Small intestine (tissue), 16 donors: ENCODE data around the gene CYB5B. TPM values are rescaled to one million over a fixed set of nuclear protein-coding genes. Genes with fewer than 3 reads are reported as not detected.
A peak's percentile ranks its signal among the peaks of the same experiment; 100 is the strongest.

Experiments used
- DNase-seq, 2 donors: peaks; one replicate each; pipeline versions ENCODE4 v3.0.0 to v3.0.0-alpha.2; 2013
- FAIRE-seq: peaks from 2 replicates; lab custom pipeline; 2012; peaks lifted over from hg19 to GRCh38; lab: Jason Lieb, UNC
- H3K27ac ChIP-seq, 3 donors: one replicate each; pipeline ENCODE4 v1.5.1; 2013; ENCODE audit warnings: low read length in 2 of 3, mild to moderate bottlenecking in 2 of 3, control low read depth in 1 of 3, inconsistent platforms in 1 of 3, low read depth in 1 of 3, moderate library complexity in 1 of 3
- H3K27me3 ChIP-seq, 3 donors: one replicate each; pipeline ENCODE4 v1.6.1; 2013; ENCODE audit warnings: low read length in 3 of 3, inconsistent platforms in 1 of 3; ENCODE audit not compliant: control insufficient read depth in 3 of 3, insufficient read depth in 3 of 3
- H3K36me3 ChIP-seq, 3 donors: one replicate each; pipeline ENCODE4 v1.6.1; 2013; ENCODE audit warnings: low read length in 3 of 3, inconsistent platforms in 1 of 3, low read depth in 1 of 3, mild to moderate bottlenecking in 1 of 3, moderate library complexity in 1 of 3; ENCODE audit not compliant: control insufficient read depth in 3 of 3, insufficient read depth in 2 of 3
- H3K4me1 ChIP-seq, 3 donors: one replicate each; pipeline ENCODE4 v1.6.1; 2013; ENCODE audit warnings: low read length in 2 of 3, inconsistent platforms in 1 of 3, low read depth in 1 of 3, mild to moderate bottlenecking in 1 of 3, moderate library complexity in 1 of 3; ENCODE audit not compliant: control insufficient read depth in 3 of 3, insufficient read depth in 2 of 3
- H3K4me3 ChIP-seq, 3 donors: one replicate each; pipeline ENCODE4 v1.5.1; 2013; ENCODE audit warnings: low read length in 3 of 3, control low read depth in 1 of 3, inconsistent platforms in 1 of 3, low read depth in 1 of 3, mild to moderate bottlenecking in 1 of 3, moderate library complexity in 1 of 3
- H3K9me3 ChIP-seq, 2 donors: one replicate each; pipeline ENCODE4 v1.6.1; 2013; ENCODE audit warnings: low read depth in 1 of 2, low read length in 1 of 2; ENCODE audit not compliant: control insufficient read depth in 2 of 2, insufficient read depth in 1 of 2
- WGBS, 3 donors: extraction: QIAGEN DNeasy Blood & Tissue Kit; methylation state at CpG; one replicate each; pipeline ENCODE4 v1.1.7; 2013; 5-methylcytosine and 5-hydroxymethylcytosine counted together
- long read RNA-seq, 10 donors: transcript quantifications; one replicate each; lab custom pipeline, GENCODE V29; 2026
- polyA plus RNA-seq, 4 donors: library from polyadenylated mRNA; stranded (reverse) in 3 of 4; unstranded in 1 of 4; fragments of 200-250 nt in 3 of 4; fragments of 120-200 nt in 1 of 4; gene quantifications; one replicate each; pipeline versions ENCODE4 v1.2.1 to v1.2.3, GENCODE V29; 2013
- donor health status: healthy with polysubstance abuse.
- donor health status: control.
- donor health status: control.
- donor health status: Bipolar disorder and iron deficiency.
- donor health status: healthy.

CYB5B gene, protein sequence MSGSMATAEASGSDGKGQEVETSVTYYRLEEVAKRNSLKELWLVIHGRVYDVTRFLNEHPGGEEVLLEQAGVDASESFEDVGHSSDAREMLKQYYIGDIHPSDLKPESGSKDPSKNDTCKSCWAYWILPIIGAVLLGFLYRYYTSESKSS
- polyA plus RNA-seq, result 100 to 1,000 TPM in 1 of 4 donors, 10 to 100 TPM in 3; 85.4 to 102 (median 93.9) TPM
- long read RNA-seq, donor 1, result 0 reads
- long read RNA-seq, donor 2, full-length matches to known transcripts, result 11 of 11 reads
- long read RNA-seq, donor 2, partial matches to known transcripts, result 0 of 11 reads
- long read RNA-seq, donor 2, other reads (novel, unspliced or antisense), result 0 of 11 reads
- long read RNA-seq, donor 3, full-length matches to known transcripts, result 12 of 26 reads
- long read RNA-seq, donor 3, partial matches to known transcripts, result 14 of 26 reads
- long read RNA-seq, donor 3, other reads (novel, unspliced or antisense), result 0 of 26 reads
- long read RNA-seq, donor 4, result 0 reads
- long read RNA-seq, donor 5, full-length matches to known transcripts, result 5 of 5 reads
- long read RNA-seq, donor 5, partial matches to known transcripts, result 0 of 5 reads
- long read RNA-seq, donor 5, other reads (novel, unspliced or antisense), result 0 of 5 reads
- long read RNA-seq, donor 6, full-length matches to known transcripts, result 12 of 18 reads
- long read RNA-seq, donor 6, partial matches to known transcripts, result 6 of 18 reads
- long read RNA-seq, donor 6, other reads (novel, unspliced or antisense), result 0 of 18 reads
- long read RNA-seq, donor 7, full-length matches to known transcripts, result 28 of 28 reads
- long read RNA-seq, donor 7, partial matches to known transcripts, result 0 of 28 reads
- long read RNA-seq, donor 7, other reads (novel, unspliced or antisense), result 0 of 28 reads
- long read RNA-seq, donor 8, full-length matches to known transcripts, result 1 of 1 reads
- long read RNA-seq, donor 8, partial matches to known transcripts, result 0 of 1 reads
- long read RNA-seq, donor 8, other reads (novel, unspliced or antisense), result 0 of 1 reads
- long read RNA-seq, donor 9, full-length matches to known transcripts, result 6 of 6 reads
- long read RNA-seq, donor 9, partial matches to known transcripts, result 0 of 6 reads
- long read RNA-seq, donor 9, other reads (novel, unspliced or antisense), result 0 of 6 reads
- long read RNA-seq, donor 10, full-length matches to known transcripts, result 21 of 21 reads
- long read RNA-seq, donor 10, partial matches to known transcripts, result 0 of 21 reads
- long read RNA-seq, donor 10, other reads (novel, unspliced or antisense), result 0 of 21 reads

DNA sequence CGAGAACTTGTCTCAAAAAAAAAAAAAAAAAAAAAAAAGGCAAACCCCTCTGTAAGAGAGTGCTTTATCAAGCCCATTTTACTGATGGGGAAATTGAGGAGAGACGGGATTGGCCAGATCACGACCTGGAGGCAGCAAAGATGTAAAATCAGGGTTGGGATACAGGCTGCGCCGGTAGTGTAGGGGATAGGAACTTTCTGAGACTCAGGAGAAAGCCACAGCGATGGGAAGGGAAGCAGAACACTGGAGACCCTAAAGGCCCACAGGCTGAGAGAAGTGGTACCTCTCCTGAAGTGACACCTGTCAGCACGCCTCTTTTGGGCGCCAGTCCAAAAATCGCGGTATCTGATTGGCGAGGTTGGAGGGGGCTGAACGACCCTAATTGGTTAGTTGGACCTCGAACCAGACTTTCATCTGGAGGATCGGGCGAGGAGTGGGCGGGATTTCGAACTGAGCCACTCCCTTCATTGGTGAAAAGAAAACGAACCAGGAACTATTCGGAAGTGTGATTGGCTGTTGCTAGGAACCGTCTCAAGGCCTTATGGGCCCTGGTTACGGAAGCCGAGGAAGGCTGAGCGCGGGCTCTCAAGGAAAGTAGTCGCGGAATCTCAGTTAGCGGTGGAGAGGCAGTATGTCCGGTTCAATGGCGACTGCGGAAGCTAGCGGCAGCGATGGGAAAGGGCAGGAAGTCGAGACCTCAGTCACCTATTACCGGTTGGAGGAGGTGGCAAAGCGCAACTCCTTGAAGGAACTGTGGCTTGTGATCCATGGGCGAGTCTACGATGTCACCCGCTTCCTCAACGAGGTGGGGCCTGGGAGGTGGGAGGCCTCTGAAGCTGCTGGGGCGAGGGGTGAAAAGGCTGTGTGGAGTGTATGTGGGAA lies at the start of gene CYB5B:
TSS of gene CYB5B (plus strand) at position 567 of the 882 bp plus-strand sequence. CDS start at position 632, 65 bp downstream.
- peak; percentile 98 to 99 for DNase-seq
- Histone ChIP-seq H3K27ac (peak within 1 kb of the TSS; percentile 84 to 93 (median 85)), H3K9me3 (peaks cover 0 to 4% of the 10 kb centered on the region in 2 donors), H3K27me3 (no peaks in the 10 kb centered on the region), H3K4me3 (peak within 1 kb of the TSS; percentile 67 to 88 (median 81)), H3K36me3 (peaks cover 0 to 23% (median 8%) of the 10 kb centered on the region in 3 donors), H3K4me1 (no peaks in the 10 kb centered on the region)
- FAIRE-seq, result no peak
- 4% methylated on average over 40 of the region's 40 CpGs for WGBS, 3 donors

DNA sequence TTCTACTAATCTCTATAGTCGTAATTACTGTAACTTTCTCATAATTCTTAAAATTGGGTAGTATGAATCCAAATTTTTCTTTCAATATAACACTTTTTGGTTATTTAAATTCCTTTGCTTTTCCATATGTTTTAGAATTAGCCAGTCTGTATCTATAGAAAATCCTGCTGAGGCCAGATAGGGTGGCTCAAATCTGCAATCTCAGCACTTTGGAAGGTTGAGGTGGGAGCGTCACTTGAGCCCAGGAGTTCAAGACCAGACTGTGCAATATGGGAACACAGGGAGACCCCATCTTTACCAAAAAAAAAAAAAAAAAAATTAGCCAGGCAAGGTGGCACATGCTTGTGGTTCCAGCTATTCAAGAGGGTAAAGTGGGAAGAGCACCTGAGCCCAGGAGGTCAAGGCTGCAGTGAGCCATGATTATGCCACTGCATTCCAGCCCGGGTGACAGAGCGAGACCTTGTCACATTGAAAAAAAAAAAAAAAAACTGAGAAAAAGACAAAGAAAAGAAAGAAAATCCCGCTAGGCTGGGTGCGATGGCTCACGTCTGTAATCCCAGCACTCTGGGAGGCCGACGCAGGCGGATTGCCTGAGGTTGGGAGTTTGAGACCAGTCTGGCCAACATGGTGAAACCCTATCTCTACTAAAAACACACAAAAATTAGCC lies 47.9 kb upstream of the CYB5B start:
- WGBS, 3 donors, result 96 to 97% (median 96%) methylated on average over 8 to 10 of the region's 10 CpGs
- DNase-seq, result no peak
- H3K4me3 ChIP-seq, result no peak overlapping the region
- H3K27ac ChIP-seq, result no peak overlapping the region
- H3K27me3 ChIP-seq, result no peaks in the 10 kb centered on the region
- H3K4me1 ChIP-seq, result peaks cover 0 to 17% (median 0%) of the 10 kb centered on the region in 3 donors
- FAIRE-seq, result no peak
- H3K36me3 ChIP-seq, result peaks cover 6 to 32% (median 11%) of the 10 kb centered on the region in 3 donors
- no peaks in the 10 kb centered on the region for H3K9me3 ChIP-seq

DNA sequence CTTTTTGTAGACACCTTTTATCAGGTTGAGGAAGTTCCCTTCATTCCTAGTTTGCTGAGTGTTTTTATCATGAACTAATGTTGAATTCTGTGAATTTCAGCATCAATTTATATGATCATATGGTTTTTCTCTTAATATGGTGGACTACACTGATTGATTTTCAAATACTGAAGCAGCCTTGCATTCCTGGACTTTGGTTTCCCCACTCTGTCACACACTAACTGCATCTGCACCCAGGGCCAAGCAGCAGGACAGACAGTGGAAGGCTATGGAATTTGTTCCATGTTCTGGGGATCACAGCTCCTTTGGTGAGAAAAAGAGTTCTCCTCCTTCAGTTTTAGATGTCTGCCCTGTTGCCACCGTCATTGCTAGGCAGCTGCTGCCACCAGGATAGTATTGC lies 46.4 kb upstream of the CYB5B start:
- DNase-seq (no peak), FAIRE-seq (no peak)
- Histone ChIP-seq H3K4me1 (peaks cover 0 to 12% (median 0%) of the 10 kb centered on the region in 3 donors), H3K27ac (no peak overlapping the region), H3K4me3 (no peak overlapping the region), H3K27me3 (no peaks in the 10 kb centered on the region), H3K36me3 (peaks cover 8 to 37% (median 13%) of the 10 kb centered on the region in 3 donors), H3K9me3 (no peaks in the 10 kb centered on the region)
- 67 to 93% (median 89%) methylated on average over 1 of the region's 1 CpG for WGBS, 3 donors

DNA sequence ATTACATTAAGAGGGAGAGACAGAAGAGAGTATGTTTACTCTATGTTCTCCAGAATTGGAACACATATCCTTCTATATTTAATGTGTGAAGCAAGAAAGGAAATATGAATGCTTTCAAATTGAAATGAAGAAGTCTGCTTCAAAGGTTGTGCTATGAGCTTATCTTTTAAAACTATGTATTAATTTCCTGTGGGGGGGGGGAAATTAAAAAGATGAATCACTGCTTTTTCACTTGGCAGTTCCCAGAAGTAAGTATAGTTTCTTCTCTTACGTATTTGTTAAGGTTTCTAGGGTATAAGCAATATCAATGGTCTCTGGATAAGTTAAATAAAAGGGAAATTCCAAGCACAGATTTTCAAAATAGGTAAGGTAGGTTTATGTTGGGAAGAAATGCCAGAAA lies 45.7 kb upstream of the CYB5B start:
- Histone ChIP-seq H3K9me3 (no peaks in the 10 kb centered on the region), H3K27me3 (no peaks in the 10 kb centered on the region), H3K4me1 (peaks cover 0 to 5% (median 0%) of the 10 kb centered on the region in 3 donors), H3K4me3 (no peak overlapping the region), H3K27ac (no peak overlapping the region), H3K36me3 (peaks cover 11 to 35% (median 14%) of the 10 kb centered on the region in 3 donors)
- FAIRE-seq (no peak), DNase-seq (no peak)
- WGBS, 3 donors, result 69 to 84% (median 76%) methylated on average over 1 of the region's 1 CpG

DNA sequence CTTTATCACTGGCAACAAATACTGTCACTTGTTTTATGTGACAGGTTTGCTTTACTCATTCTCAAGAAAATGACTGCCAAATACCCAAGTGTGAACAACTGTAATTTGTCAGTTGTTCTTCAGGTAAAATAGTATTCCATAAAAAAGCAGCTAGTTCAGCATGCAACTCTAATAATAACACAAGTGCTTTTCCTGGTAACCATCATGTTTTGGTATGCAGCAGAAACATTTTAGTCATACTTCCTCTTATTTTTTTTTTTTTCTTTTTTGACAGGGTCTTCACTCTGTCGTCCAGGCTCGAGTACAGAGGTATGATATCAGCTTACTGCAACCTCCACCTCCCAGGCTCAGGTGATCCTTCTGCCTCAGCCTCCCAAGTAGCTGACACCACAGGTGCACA lies 43.2 kb upstream of the CYB5B start:
- Histone ChIP-seq H3K27me3 (no peaks in the 10 kb centered on the region), H3K36me3 (peaks cover 11 to 34% (median 15%) of the 10 kb centered on the region in 3 donors), H3K9me3 (no peaks in the 10 kb centered on the region), H3K4me1 (peaks cover 0 to 8% (median 7%) of the 10 kb centered on the region in 3 donors), H3K4me3 (no peak overlapping the region), H3K27ac (peak overlapping the region in 1 of 3 donors; percentile 38)
- DNase-seq (no peak), FAIRE-seq (no peak)
- 70 to 94% (median 86%) methylated on average over 2 of the region's 2 CpGs for WGBS, 3 donors

DNA sequence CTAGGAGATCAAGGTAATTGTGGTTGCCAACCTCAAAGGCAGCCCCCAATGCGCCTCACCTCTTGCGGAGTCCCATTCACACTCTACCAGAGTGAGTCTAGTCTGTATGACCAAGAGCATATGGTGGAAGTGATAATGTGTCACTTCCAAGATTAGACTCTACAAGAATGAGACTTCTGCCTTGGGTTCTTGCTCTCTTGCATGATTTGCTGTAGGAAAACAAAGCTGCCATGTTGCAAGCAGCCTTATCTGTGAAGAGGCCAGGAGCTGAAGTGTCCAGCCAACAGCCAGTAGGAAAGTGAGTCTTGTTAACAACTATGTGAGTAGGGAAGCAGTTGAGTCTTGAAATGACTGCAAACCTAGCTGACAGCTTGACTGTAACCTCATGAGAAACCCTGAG lies 42.0 kb upstream of the CYB5B start:
- Histone ChIP-seq H3K27ac (no peak overlapping the region), H3K9me3 (no peaks in the 10 kb centered on the region), H3K4me1 (peaks cover 0 to 8% (median 7%) of the 10 kb centered on the region in 3 donors), H3K27me3 (no peaks in the 10 kb centered on the region), H3K4me3 (no peak overlapping the region), H3K36me3 (peaks cover 11 to 27% (median 15%) of the 10 kb centered on the region in 3 donors)
- 96 to 100% (median 98%) methylated on average over 2 of the region's 2 CpGs for WGBS, 3 donors
- FAIRE-seq (no peak), DNase-seq (no peak)

DNA sequence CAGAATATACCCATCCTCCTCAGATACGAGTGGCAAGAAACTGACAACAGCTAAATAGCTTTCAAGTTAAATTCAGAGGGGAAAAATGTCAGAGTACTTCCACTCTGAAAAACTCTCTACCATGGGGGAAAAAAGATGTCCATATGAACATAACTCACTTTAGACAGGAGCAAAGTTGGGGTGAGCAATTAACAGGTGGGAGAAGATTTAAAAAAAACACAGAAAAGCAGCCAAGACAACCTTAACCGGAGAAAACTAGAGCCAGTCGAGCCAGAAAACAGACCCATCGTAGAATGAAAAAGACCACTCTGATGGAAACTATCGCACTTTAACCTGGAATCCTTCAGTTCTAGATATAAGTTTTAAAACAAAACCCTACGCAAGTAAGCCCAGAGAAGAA lies 39.4 kb upstream of the CYB5B start:
- WGBS, 3 donors, result 0 to 4% (median 1%) methylated on average over 6 of the region's 6 CpGs
- Histone ChIP-seq H3K36me3 (peaks cover 7 to 16% (median 10%) of the 10 kb centered on the region in 3 donors), H3K27me3 (no peaks in the 10 kb centered on the region), H3K4me3 (peak overlapping the region; percentile 72 to 92 (median 78)), H3K4me1 (peaks cover 0 to 8% (median 7%) of the 10 kb centered on the region in 3 donors), H3K9me3 (no peaks in the 10 kb centered on the region), H3K27ac (peak overlapping the region; percentile 72 to 93 (median 93))
- FAIRE-seq (no peak), DNase-seq (peak in 1 of 2 donors; percentile 32)
